Islet of Langerhans (tissue), 1 donor: Measurements from ENCODE around the gene OR5H14.
"Not testable (repeated sequence)": the region's sequence is repeated elsewhere in the genome, so short reads cannot be mapped to it uniquely, and the experiment has no call there.

ENCODE experiments used
- FAIRE-seq: peaks from one replicate; lab custom pipeline; 2011; peaks lifted over from hg19 to GRCh38; lab: Jason Lieb, UNC

Gene OR5H14

GRCh38 chr3:98147179-98147578 lies at the start of gene OR5H14:
Gene OR5H14, plus strand, starts transcription at chr3:98147479. Its CDS starts 1,907 bp downstream, at chr3:98149386.
- no peak for FAIRE-seq

DNA sequence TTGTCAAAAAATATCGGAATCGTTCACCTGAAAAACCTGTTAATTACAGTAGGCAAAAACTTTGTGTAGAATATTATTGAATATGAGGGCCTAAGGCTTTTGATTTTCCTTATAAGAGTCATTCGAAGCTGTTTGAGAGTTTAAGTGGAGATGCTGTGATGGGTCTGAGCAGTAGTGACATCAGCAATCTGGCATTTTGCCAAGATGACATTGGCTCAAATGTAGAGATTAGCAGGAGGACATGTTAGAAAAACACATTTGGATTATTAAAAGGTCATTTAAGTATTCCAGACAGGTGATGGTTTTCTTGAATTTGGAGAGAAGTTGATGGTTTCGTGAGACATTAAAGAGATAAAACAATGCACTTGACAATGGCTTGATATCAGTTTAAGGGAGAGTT lies 47.4 kb upstream of the OR5H14 start:
- FAIRE-seq, result no peak

GRCh38 chr3:98108162-98108561 lies 39.1 kb upstream of the OR5H14 start:
- FAIRE-seq, result no peak

DNA sequence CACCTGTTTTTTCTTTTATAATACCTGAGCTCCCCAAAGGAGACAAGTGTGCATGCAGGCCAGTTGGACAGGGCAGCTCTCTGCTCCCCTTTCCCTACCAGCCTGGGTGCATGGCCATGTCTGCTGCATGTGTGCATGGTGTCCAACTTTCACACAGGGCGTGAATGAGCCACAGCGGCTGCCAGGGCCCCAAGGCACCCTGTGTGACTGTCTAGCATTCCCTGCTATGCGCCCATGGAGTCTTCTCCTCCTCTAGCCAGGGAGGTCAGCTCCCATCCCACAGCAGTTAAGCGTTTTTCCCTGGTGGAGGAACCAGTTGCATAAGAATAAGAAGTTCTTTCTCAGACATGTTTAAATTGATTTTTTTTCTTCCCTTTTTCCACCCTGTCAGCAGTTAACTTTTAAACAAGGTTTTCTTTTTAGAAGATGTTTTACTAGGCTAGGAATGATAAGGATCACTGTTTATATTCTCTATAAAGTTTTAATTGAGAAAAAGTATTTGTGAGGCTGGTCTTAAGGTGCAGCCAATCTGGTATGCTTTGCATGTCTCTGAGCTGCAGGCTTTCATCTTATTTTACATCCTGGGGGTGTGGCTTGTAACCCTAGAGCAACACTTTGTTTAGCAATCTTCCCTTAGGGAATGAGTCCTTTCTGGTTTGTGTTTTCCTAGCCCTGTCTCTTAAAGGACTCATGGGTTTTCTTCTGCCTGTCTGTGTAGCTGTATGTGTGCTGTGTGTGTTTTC lies 37.3 kb upstream of the OR5H14 start:
- no peak for FAIRE-seq

DNA sequence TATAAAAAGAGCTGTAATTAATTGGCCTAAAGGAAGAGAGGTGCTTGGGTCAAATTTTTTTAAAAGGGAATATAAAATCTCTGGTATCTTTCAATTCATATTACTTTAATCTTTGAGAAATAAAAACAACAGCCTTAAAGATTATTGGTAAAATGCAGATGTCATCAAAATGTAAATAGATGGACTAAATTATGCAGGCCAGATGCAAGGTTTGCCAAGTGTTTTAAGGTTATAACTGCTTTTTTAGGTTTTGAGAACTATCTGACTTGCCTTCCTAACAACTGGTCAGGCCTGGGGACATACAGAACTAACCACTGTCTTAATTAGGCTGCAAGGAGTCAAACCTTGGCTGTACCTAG lies 36.8 kb upstream of the OR5H14 start:
- FAIRE-seq, result no peak

DNA sequence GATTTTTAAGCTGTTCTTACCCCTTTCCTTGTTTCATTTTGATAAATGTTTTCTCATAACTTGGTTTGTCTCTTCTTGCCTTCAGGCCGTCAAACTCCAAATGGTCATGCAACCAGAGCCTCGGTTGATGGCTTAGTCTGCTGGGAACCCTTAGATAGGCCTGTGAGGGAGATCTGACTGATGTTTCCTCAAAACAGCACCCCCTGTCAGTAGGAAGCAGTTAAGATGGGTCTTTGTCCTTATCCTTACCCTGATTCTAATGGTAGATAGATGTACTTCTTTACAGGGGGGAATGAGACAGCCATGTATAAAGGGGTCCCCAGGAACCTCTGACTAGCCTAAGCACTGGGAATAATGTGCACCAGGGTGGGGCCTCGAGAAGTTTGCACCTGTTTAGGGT lies 33.0 kb upstream of the OR5H14 start:
- no peak for FAIRE-seq

DNA sequence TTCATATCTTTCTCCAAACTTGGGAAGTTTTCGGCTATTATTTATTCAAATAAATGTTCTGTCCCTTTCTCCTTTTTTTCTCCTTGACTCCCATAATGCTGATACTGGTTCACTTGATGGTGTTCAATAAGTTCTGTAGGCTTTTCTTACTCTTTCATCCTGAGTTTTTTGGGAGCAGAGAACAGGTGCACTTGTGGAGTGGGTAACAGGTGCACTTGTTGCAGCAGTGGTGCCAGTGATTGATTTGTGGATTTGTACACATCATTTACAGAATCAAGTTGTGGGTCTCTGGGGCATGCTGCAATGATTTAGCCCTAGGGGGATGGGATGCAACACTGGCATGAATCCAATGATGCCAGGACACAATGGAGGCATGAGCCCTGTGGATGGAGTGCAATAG lies 31.6 kb upstream of the OR5H14 start:
- no peak for FAIRE-seq

- FAIRE-seq, result no peak
Observed at GRCh38 chr3:98130421-98130820, 16.9 kb upstream of the OR5H14 start, which contains the start of gene OR5H1. Gene OR5H1, plus strand, starts transcription at chr3:98130721. Its CDS starts 1,977 bp downstream, at chr3:98132698.

GRCh38 chr3:98136631-98137030 lies 10.6 kb upstream of the OR5H14 start:
- no peak for FAIRE-seq

DNA sequence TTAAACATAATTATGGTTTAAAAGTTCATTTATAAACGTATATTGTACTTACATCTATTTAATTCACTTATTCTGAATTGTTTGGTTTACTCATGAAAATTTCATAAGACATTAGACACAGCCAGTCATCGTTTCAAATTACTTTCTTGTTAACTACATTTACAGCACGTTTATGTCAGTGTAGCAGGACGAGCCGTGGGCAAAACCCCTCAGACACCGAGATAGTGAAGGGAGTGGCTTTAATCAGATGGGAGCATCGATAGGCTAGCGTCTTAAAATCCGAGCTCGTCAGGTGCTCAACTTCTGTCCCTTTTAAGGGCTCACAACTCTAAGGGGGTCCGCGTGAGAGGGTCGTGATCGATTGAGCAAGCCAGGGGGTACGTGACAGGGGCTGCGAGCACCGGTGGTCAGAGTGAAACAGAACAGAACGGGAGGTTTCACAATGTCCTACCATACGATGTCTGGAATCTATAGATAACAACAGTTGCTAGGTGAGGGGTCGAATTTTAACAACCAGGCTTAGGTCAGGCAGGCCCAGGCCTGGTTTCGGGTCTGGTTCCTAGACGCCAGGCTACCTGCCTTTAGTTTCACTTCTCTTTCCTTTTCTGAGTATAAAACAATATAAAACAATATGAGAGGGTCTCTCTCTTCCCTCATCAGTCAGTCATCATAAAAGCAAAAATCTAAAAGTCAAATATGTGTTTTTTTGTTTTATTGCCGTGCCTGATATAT lies 9.3 kb upstream of the OR5H14 start:
- FAIRE-seq, result not testable (repeated sequence)

GRCh38 chr3:98140531-98140930 lies 6.7 kb upstream of the OR5H14 start:
- FAIRE-seq, result no peak

- FAIRE-seq, result no peak
Observed at GRCh38 chr3:98148751-98149150, 1.5 kb downstream of the OR5H14 start.

DNA sequence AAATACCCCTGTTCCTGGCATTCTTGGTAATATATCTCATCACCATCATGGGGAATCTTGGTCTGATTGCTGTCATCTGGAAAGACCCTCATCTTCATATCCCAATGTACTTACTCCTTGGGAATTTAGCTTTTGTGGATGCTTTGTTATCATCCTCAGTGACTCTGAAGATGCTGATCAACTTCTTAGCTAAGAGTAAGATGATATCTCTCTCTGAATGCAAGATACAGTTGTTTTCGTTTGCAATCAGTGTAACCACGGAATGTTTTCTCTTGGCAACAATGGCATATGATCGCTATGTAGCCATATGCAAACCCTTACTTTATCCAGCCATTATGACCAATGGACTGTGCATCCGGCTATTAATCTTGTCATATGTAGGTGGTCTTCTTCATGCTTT lies 2.2 kb downstream of the OR5H14 start:
- FAIRE-seq, result not testable (repeated sequence)

DNA sequence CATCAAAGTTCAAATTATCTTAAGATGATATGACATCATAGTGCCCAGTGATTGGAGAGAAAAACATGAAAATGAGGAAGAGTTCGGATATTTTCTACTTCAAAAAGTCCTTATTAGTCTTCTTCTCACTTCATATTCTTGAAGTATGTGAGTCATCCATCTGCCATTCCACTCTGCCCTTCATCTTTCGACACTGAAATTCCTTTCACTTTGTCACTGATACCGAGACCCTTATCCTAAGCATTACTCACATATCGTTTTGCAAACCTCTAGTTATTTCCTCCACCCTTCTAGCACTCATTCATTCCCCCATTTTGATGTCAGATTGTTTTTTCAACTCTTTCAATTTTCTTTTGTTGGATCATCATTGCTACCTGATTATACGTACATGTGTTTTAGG lies 4.0 kb downstream of the OR5H14 start:
- no peak for FAIRE-seq

DNA sequence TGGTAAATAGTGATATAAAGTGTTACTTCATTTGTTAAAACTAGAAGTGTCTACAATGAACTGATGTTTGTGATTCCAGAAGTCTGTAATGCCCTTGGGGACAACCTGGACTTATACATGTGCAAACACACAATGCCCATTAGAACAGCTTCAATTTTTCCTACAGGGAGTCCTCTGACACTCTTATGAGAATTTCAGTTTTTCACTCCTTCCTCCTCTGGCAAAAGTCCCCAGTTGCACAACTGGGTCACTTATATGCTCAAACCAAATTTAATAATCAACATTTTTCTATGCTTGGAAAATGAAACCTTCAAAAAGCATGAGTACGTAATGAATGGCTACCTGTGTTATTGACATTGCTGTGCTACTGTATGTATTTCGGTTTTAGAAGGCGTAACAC lies 19.1 kb downstream of the OR5H14 start, which contains the start of gene OR5H15:
Gene OR5H15, plus strand, starts transcription at position 301 of the 400 bp plus-strand sequence. CDS start 2,004 bp downstream, outside the sequence.
- no peak for FAIRE-seq

DNA sequence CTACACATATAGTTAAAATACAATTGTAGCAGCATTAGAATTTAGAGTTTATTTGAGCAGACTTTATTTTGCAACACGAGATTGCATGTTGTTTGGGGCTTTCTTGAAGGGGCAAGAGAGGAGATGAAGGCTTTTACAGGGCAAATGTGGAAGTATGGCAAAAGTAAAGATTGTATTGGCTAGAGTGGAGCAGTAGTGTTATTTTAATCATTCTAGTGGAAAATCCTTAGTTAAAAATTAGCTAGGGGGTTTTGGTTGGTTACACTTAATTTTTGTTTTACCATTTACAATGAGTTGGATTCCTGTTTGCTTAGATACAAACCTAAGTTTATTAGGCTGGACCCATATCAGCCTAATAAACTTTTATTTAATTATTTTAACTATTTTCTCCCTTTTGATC lies 23.8 kb downstream of the OR5H14 start:
- FAIRE-seq, result no peak

GRCh38 chr3:98172621-98173020 lies 25.3 kb downstream of the OR5H14 start:
- FAIRE-seq, result no peak

GRCh38 chr3:98180319-98180890 lies 33.1 kb downstream of the OR5H14 start:
- FAIRE-seq, result no peak

DNA sequence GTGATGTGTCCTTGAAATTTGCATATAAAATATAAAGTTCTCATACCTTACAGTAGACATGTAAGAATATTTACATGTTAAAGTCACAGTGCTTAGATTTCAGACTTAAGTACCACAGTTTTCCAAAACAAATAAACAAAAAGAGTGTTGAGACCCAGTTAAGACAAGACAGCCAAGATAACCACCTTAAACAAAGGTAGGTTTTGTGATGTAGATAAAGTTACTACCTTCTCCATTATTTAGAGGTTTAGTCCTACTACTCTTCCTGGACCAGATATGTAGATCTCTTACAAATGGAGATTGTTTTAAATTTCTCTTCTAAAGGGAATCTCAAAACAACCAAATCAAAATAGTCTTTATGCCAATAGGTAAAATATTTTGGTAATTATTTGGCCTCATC lies 34.9 kb downstream of the OR5H14 start:
- no peak for FAIRE-seq

GRCh38 chr3:98185180-98185579 lies 37.9 kb downstream of the OR5H14 start:
- no peak for FAIRE-seq

GRCh38 chr3:98188545-98188944 lies 41.3 kb downstream of the OR5H14 start:
- FAIRE-seq, result no peak

DNA sequence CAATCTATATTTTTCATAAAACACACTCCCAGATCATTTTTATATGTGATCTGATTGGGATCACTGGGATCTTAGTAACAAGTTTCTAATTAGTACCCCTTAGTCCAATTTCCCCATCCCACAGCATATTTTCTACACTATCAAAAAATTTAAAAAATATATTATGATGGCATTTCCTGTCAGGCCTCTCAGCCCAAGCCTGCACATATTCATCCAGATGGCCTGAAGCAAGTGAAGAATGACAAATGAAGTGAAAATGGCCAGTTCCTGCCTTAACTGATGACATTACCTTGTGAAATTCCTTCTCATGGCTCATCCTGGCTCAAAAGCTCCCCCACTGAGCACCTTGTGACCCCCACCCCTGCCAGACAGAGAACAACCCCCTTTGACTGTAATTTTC lies 43.6 kb downstream of the OR5H14 start:
- not testable (repeated sequence) for FAIRE-seq

- not testable (repeated sequence) for FAIRE-seq
Observed at GRCh38 chr3:98196293-98196692, 49.0 kb downstream of the OR5H14 start.
